ENCODE measurements around the gene RND3. TPM values are rescaled to one million over a fixed set of nuclear protein-coding genes. Genes with fewer than 3 reads are reported as not detected.

The RND3 gene
- total and polyA plus RNA-seq, 9 of the 15 experiments (the other 6 are each of a cell fraction or from before 2014, with no cell fraction given), result 0.22 to 0.64 (median 0.29) TPM; not detected in 4

GRCh38 chr2:150485114-150485870, 2.2 kb downstream of the RND3 start:
- H3K9me3 ChIP-seq (replicated peaks; ENCODE audit: control insufficient read depth, insufficient read depth, low read depth, low read length), result no peaks in the 10 kb centered on the region
- no peak overlapping the region for H3K27ac ChIP-seq (ENCODE audit: extremely low read depth, low read depth, low read length)
- DNase-seq (ENCODE audit: extremely low read depth in 1 of 4, low spot score in 3 of 4) (peak in 1 of 4 experiments; percentile 3), ATAC-seq (no peak; the same call in 2 of the 3 replicates), FAIRE-seq (no peak)
- H3K9me1 ChIP-seq (ENCODE audit: control insufficient read depth, insufficient read depth, low read length), result no peaks in the 10 kb centered on the region
- WGBS (ENCODE audit: insufficient coverage, low coverage, missing lambda C conversion rate), result 8% methylated on average over 43 of the region's 43 CpGs
- no peak overlapping the region for H3K4me2 ChIP-seq (ENCODE audit: insufficient read depth, low read length)
- H2AFZ ChIP-seq (ENCODE audit: low read depth, low read length), result no peak overlapping the region
- H3K4me1 ChIP-seq (replicated peaks in 1 of 2; ENCODE audit: control insufficient read depth in 2 of 2, insufficient read depth in 2 of 2, low read length in 2 of 2), result peaks cover 0 to 8% of the 10 kb centered on the region in 2 experiments; a peak in 1 of 5 replicates
- H3K79me2 ChIP-seq (ENCODE audit: control insufficient read depth, insufficient read depth, low read length), result no peaks in the 10 kb centered on the region
- H3K27me3 ChIP-seq (ENCODE audit: control insufficient read depth in 2 of 2, insufficient read depth in 2 of 2, low read length in 2 of 2), result 0 out of 5 replicates have a peak, but pooled peaks cover 0 to 6% of the 10 kb centered on the region in 2 experiments
- intact Hi-C loops (cut with micrococcal nuclease), result no loop called here
- H4K20me1 ChIP-seq (replicated peaks; ENCODE audit: control insufficient read depth, insufficient read depth, low read length), result no peaks in the 10 kb centered on the region
- TF ChIP-seq, protein P1, sequence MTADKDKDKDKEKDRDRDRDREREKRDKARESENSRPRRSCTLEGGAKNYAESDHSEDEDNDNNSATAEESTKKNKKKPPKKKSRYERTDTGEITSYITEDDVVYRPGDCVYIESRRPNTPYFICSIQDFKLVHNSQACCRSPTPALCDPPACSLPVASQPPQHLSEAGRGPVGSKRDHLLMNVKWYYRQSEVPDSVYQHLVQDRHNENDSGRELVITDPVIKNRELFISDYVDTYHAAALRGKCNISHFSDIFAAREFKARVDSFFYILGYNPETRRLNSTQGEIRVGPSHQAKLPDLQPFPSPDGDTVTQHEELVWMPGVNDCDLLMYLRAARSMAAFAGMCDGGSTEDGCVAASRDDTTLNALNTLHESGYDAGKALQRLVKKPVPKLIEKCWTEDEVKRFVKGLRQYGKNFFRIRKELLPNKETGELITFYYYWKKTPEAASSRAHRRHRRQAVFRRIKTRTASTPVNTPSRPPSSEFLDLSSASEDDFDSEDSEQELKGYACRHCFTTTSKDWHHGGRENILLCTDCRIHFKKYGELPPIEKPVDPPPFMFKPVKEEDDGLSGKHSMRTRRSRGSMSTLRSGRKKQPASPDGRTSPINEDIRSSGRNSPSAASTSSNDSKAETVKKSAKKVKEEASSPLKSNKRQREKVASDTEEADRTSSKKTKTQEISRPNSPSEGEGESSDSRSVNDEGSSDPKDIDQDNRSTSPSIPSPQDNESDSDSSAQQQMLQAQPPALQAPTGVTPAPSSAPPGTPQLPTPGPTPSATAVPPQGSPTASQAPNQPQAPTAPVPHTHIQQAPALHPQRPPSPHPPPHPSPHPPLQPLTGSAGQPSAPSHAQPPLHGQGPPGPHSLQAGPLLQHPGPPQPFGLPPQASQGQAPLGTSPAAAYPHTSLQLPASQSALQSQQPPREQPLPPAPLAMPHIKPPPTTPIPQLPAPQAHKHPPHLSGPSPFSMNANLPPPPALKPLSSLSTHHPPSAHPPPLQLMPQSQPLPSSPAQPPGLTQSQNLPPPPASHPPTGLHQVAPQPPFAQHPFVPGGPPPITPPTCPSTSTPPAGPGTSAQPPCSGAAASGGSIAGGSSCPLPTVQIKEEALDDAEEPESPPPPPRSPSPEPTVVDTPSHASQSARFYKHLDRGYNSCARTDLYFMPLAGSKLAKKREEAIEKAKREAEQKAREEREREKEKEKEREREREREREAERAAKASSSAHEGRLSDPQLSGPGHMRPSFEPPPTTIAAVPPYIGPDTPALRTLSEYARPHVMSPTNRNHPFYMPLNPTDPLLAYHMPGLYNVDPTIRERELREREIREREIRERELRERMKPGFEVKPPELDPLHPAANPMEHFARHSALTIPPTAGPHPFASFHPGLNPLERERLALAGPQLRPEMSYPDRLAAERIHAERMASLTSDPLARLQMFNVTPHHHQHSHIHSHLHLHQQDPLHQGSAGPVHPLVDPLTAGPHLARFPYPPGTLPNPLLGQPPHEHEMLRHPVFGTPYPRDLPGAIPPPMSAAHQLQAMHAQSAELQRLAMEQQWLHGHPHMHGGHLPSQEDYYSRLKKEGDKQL (CRISPR knock-in tag; IDR thresholded peaks at IDR 0.05; ENCODE audit: borderline replicate concordance), result no peak
- TF ChIP-seq ZNF699 (CRISPR knock-in tag; IDR thresholded peaks at IDR 0.05; ENCODE audit: insufficient replicate concordance) (no peak), ILF3 (IDR thresholded peaks at IDR 0.05; ENCODE audit: borderline replicate concordance) (no peak), BRD9 (IDR thresholded peaks at IDR 0.05; ENCODE audit: low read depth, partially characterized antibody) (no peak), NR2C2 (CRISPR knock-in tag; IDR thresholded peaks at IDR 0.05) (no peak), NR2C2 (tag; IDR thresholded peaks at IDR 0.05) (no peak), FOXA1 (IDR thresholded peaks at IDR 0.05; ENCODE audit: borderline replicate concordance) (no peak), ETV6 (IDR thresholded peaks at IDR 0.05; ENCODE audit: borderline replicate concordance in 1 of 2, low read depth in 2 of 2, low read length in 1 of 2) (no peak), ETV6 (CRISPR knock-in tag; IDR thresholded peaks at IDR 0.05; ENCODE audit: borderline replicate concordance) (no peak), FOXP1 (CRISPR knock-in tag; IDR thresholded peaks at IDR 0.05) (no peak)
- TF ChIP-seq, protein P2, sequence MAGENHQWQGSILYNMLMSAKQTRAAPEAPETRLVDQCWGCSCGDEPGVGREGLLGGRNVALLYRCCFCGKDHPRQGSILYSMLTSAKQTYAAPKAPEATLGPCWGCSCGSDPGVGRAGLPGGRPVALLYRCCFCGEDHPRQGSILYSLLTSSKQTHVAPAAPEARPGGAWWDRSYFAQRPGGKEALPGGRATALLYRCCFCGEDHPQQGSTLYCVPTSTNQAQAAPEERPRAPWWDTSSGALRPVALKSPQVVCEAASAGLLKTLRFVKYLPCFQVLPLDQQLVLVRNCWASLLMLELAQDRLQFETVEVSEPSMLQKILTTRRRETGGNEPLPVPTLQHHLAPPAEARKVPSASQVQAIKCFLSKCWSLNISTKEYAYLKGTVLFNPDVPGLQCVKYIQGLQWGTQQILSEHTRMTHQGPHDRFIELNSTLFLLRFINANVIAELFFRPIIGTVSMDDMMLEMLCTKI (IDR thresholded peaks at IDR 0.05; ENCODE audit: partially characterized antibody), result no peak
- no peaks in the 10 kb centered on the region for H3K36me3 ChIP-seq (ENCODE audit: control insufficient read depth, insufficient read depth, low read length)
- in situ Hi-C loops (cut with MboI), result loop anchor here (25.0 kb wide), 1 partner anchor 873 kb away; no protein-coding TSS in a partner anchor
- POLR2A ChIA-PET, result no interaction called here
- CTCF ChIA-PET (ENCODE audit: low intra/inter-chr PET ratio), result no interaction called here
- H3K4me3 ChIP-seq, result no peak overlapping the region
- no TSS peak for BruUV-seq (replicated peaks)
- no peak overlapping the region for H3K9ac ChIP-seq (ENCODE audit: insufficient read depth in 1 of 2, low read depth in 2 of 2, low read length in 2 of 2)
